ENCODE measurements around the gene PEMT.

The PEMT gene

DNA sequence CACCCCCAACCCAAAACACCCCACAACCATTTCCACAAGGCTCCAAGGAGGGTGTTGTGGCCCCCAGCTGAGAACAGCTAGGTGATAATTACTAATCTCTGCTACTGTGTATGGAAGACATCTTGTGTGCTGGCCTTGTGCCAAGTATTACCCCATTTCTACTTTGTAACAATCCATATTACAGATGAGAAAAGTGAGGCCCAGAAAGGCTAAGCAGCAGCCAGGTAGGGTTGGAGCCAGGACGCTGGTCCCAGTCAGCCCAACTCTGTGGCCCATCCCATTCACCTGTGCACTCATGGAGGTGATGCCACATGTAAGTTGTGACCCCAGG lies 12.4 kb upstream of the PEMT start:
- DNase-seq, result no peak

DNA sequence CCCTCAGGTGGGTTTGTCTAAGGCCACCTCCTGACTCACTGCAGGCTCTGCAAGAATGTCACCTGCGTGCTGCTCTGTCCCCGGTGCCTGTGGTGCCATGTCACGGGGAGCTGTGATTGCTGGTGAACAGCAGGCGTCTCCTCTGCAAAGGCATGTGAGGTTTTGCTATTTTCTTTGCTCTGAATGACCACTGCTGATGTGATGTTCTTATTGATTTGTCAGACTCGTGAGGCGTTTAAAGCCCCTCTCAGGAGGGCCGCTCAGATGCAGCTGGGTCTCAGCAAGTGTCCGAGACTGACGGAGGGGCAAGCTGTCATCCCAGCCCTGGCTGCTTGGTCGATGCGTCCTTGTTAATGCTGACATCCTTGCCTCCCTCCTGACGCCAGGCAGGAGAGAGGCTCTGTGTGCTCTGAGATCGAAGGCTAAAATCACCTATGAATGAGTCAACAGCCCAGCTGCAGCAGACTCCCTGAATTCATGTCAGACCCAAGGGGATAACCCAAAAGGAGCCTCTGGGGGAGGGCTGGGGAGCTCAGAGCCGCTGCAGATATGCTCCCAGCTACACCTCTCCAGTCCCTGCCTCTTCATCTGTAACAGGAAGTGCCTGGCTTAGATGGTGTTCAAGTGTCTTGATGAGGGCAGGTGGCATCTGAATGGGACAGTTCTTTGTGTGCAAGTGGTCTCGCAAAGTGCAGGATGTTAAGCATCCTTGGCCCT lies 11.8 kb upstream of the PEMT start:
- DNase-seq, result no peak

DNA sequence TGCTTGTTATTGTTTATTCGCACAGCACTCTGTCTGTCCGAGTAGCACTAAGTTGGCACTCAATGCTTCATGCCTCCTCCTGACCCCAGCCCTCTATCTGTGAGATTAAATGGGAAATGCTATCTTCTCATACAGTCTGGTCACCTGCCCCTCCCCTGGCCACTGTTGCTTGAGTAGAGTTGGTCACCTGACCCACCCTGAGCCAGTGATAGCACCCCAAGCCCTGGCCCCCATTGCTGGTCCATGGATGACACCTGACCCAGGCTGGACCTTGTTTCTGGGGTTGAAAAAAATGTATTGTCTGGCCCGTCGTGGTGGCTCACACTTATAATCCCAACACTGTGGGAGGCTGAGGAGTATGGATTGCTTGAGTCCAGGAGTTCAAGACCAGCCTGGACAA lies 8.5 kb upstream of the PEMT start:
- no peak for DNase-seq

DNA sequence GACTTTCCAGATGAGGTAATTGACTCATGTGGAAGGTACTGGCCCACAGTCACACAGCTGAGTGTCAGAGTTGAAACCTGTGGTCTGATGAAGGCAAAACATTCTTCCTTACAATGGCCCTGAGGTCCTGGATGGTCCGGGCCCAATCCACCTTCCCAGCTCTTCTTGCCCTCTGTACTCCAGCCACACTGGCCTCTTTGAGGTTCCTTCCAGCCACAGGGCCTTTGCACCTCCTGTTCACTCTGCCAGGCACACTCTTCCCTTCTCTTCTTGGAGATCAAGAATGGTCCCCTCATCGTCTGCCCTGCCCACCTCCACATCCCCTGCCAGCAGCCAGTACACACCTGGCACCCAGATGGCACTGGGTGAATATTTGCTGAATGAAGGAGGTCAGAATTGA lies 6.5 kb upstream of the PEMT start:
- DNase-seq, result no peak

DNA sequence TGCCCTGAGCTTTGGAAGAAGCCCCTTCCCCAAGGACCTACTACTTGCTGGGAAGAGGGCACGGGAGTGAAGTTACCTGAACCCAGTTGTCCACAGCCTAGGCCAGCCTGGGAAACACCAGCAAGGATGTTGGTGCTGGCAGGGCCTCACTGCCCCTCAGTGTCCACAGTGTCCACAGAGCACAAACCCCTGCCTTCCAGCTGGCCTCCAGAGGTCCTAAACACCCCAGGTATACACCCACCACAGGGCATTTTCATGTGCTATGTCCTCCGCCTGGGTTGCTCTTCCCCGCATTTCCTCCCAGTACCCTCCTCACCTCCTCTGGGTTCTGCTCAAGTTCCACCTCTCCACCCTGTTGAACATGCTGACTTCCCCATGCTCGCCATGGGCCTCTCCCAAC lies 4.2 kb upstream of the PEMT start:
- no peak for DNase-seq

DNA sequence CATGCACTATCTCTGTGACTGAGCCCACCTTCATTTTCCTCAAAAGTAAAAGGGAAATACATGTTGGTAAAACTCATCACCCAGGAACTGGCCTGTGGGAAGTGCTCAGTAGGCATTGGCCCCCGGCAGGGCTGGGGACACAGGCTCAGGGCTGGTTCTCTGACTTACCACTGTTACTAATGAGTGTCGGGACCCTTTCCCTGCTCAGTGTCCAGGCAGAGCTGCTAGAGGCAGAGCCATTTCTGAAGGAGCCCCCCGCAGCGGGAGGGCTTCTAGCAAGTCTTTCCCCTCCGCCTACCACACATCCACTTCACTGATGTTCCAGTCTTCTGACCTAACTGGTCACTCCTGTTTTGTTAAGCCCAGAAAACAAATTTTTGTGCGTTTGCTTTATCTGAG lies 1.7 kb upstream of the PEMT start:
- no peak for DNase-seq

DNA sequence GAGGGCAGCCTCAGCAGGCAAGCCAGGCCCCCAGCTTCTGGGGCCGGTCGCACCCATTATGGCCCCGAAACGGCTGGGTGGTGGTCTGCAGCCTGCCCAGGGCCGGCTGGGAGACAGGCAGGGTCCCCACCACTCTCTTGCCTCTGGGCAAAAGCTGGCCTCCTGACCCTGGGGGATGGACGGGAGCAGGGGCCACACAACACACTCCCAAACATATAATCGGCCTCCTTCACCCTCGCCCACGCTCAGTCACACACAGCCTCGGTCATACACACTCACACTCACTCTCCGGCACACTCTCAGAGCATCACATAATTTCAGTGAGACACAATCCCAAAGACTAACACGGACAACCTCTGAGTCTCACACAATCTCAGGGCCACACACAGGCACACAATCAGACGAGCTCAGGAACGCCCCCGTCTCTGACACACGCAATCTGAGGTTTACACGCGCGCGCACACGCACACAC lies 589 bp downstream of the PEMT start:
- DNase-seq, result no peak

DNA sequence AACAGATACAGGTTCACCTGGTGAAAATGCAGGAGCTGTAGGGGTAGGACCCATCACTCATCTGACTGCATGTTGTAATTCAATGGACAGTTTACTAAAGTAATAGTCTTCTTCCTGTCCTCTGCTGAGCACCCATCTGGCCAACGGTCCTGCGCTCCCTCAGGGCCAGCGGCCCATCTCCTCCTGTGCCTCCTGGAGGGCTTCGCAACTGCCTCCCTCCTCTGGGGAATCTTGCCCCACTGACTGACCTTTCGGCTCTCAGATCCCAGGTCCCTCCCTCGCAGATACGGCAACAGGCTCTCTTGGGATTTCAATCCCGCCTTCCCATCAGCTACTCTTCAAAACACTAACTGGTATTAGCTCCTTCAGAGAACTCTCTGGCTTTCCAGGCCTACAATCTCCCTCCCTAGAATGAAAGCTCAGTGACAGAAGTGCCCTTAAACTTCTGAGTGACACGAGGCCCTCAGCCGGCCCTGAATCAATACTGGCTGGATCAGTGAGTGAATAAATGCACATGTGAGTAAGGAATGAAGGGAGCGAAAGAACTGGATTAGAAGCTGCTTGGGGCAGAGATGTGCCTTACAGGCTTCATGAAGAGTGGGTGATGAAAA lies 1.3 kb downstream of the PEMT start:
- no peak for DNase-seq

DNA sequence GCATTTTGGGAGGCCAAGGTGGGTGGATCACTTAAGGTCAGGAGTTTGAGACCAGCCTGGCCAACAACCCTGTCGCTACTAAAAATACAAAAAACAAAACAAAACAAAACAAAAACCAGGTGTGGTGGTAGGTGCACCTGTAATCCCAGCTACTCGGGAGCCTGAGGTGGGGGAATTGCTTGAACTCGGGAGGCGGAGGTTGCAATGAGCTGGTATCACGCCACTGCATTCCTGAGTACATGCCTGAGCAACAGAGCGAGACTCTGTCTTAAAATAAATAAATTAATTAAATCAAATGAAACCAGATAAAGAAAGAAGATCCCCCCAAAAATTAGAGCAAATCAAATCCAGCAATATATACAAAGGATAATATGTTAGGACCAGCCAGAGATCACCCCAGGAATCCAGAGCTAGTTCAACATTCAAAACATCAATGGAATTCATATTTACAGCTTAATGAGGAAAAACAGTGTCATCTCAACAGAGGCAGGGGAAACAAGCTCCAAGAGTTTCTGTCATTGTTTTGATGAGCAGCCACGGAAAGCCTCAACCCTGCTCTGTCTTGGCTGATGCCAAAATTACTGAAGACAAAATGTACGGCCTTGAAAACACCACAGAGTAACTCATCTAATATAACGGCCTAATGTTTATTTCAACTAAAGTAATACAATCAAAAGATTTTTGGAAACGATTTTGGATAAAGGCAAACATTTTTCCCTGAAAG lies 3.7 kb downstream of the PEMT start:
- no peak for DNase-seq

DNA sequence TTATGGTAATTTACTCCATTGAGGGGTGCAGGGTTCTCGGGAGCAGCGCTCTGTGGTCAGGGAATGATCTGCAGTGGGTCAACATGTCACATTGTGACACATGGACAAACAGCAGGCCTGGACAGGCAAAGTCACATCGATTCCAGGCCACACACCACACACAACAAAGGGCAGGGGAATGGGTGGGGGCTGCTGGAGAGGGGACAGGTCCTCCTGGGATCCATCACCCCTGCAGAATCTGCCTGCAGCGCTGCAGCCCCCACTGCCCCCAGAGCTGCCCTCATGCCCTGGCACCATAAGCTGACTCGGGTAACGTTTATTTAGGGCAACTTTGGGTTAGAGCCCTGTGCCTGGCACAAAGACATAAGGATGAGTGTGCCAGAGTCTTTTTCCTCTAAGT lies 9.1 kb downstream of the PEMT start:
- no peak for DNase-seq

DNA sequence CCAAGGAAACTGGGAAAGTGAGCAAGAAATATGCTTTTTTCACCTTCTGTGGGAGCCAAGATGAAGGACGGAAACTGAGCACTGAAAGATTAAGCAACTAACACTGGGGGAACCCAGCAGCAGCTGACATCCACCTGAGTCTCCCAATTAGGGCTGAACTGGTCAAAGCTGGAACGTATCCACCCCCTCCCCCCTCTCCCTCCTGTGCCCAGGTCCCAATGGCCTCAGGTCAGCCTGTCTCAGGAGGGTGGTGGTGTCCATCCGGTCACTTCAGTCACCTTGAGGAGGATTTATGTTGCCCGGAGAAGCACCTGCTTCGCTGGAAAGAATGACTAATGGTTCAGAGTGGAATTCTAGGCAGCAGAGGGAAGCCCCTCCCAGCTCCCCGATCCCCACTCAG lies 10.0 kb downstream of the PEMT start:
- no peak for DNase-seq

DNA sequence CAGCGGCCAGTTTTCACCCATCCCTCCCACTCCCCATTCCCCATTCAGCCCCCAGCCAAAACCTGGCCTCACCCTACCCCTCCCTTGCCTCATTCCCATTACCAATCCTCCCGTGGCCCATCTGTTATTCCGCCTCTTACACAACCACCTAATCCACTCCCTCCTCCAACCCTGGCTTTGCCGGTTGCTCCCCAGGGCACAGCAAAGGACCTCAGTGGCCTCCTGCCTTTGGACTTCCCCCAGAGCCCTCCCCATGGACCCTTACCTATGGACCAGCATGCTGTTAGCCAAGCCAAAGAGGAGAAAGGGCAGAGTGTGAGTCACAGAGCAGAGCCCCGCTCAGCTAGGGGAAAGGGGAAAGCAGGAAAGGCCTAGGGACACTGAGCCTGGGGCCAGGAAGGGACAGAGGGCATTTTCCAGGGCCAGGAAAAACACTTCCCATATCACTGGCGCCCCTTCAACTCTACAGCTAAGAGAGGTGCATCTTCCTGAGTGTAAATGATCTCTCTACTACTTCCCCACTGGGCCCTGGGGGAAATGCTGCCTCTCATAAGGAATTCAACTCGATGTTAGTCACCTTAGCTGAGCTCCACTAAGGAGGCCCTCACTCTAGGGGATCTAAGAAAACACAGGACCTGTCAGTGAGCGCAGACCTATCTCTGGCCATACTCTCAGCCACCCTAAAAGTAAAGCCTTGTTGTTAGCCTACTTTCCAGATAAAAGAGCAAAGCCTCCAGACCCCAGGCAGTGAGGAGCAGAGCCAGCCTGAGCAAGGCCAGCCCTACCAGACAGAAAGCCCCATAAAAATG lies 10.6 kb downstream of the PEMT start:
- DNase-seq, result no peak

DNA sequence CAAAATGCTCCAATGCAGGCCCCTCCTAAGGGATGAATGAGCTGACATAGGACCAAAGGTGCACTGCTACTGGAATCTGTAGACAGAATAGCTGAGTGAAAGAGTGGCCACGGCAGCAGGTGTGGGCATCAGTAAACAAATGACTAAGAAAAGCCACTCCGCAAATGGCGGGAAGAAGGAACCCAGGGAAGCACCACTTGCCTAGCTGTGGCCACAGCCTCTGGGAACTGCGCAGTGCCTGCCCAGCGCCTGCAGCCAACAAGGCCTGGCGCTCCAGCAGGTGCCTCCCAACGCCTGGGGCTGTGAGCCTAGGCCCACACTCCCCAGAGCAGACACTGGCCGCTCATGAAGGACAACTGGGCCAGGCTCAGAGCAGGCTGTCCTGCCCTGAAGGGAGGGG lies 11.8 kb downstream of the PEMT start:
- no peak for DNase-seq

DNA sequence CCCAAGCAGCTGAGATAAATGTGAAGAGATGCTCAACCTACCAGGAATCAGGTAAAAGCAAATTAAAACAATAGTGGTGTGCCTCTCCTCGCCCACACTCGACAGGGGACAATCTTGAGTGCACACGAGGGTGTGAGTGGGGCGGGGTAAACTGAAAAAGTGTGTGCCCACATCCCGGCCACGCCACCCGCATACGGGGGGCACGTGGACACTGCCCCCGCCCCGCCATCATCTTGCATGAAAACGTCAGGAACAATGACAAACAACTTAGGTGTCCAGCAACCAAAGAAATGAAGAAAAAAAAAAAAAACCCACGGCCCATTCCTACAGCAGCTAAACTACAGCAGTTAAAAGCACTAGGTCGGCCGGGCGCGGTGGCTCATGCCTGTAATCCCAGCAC lies 14.1 kb downstream of the PEMT start:
- DNase-seq, result no peak

DNA sequence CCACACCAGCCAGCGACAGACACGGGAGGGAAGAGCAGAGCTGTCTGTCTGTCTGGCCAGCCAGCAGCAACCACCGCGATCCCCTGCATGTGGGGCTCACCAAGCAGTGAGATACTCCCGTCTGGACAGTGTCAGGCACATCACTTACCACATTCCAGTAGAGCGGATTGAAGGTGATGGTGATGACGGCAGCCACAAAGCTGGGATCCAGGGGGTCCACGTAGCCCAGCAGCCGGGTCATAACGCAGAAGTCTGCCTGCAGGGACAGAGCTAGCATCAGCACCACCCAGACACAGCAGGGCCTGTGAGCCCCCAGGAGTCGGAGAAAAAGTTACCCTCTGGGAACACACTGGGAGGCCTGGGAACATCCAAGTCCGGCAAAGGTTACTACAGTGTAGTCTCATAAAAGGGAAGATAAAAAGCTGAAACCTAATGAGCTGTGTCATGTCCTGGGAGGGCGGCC lies 14.7 kb downstream of the PEMT start:
- DNase-seq, result no peak

DNA sequence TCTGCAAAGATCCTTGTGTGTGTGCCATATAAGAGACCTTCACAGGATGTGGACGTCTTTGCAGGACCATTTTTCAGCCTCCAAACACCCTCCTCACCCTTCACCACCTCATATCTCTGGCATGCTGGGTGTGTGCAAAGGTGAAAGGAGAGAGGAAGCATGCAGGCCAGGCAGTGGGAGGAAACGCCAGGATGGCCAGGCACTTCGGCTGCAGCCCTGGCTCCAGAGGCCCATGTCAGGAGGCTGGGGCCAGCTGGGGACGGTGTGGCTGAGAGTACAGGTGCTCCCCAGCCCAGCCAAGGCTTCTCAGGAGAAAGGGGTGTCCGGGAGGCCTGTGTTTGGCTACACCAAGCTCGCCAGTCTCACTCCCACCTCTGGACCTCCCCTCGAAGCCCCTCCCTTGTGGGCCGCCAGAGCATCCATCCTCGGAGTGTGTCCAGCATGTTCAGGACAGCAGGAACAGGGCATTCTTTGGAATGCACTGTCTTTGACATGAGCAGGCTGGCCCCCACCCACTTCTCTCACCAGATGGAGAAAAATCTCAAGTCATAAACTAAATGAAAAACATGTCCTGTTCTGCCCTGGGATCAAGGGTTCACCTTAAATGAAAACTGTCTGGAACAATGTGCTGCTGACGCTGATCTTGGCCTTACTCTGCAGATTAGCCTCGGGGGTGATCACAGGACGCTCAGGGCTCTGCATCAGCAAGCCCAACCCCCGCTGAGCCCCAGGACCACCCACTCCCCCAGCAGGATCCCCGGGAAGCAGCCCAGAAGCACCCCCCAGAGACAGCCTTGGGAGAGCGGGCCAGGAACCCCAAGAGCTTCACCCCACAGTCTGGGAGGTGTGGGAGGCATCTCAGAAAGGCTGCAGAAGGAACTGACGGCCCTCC lies 15.9 kb downstream of the PEMT start:
- DNase-seq, result no peak

DNA sequence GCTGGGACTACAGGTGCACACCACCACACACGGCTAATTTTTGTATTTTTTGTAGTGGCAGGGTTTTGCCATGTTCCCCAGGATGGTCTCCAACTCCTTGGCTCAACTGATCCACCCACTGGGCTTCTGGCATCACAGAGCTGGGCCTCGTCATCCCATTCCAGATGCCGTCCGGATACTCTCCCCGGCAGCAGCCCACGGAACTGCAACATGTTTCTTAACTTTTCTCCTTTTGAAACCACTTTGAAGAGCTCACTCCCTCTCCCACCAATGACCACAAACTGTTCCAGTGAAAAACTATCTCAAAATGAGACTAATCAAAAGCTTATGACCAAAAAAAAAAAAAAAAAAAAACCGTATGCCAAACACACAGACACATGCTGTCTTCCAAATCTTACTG lies 17.6 kb downstream of the PEMT start:
- DNase-seq, result no peak

DNA sequence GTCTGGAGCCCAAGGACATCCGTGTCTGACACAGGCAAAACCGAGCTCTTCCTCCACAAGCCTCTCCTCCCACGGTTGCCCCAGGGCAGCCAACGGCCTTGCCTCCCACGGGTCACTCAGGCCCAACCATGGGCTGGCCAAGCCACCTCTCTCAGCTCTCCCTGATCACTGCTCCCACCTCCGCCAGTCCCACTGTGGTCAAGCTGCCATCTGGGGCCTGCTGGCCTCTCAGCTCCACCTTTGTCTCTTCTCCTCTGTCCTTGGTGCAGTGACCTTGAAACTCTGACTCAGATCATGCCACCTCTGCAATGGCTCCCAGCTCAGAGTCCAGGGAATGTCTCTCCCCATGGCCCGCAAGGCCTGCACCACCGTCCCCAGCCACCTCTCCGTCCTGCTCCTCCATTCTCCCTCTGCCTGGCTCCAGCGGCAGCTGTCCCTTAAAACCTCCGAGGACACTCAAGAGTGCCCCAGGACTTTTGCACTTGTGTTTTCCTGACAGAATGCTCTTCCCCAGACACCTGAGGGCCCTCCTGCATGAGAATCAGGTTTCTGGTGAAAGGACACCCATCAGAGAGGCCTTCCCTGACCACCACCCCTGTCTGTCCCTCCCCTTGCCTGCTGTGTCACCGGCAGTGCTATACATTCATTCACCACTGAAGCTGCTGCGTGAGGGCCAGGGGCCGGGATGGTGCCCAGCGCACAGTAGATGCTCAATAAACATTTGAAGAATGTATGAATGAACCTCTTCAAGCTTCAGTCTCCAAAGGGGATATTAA lies 19.3 kb downstream of the PEMT start:
- no peak for DNase-seq

DNA sequence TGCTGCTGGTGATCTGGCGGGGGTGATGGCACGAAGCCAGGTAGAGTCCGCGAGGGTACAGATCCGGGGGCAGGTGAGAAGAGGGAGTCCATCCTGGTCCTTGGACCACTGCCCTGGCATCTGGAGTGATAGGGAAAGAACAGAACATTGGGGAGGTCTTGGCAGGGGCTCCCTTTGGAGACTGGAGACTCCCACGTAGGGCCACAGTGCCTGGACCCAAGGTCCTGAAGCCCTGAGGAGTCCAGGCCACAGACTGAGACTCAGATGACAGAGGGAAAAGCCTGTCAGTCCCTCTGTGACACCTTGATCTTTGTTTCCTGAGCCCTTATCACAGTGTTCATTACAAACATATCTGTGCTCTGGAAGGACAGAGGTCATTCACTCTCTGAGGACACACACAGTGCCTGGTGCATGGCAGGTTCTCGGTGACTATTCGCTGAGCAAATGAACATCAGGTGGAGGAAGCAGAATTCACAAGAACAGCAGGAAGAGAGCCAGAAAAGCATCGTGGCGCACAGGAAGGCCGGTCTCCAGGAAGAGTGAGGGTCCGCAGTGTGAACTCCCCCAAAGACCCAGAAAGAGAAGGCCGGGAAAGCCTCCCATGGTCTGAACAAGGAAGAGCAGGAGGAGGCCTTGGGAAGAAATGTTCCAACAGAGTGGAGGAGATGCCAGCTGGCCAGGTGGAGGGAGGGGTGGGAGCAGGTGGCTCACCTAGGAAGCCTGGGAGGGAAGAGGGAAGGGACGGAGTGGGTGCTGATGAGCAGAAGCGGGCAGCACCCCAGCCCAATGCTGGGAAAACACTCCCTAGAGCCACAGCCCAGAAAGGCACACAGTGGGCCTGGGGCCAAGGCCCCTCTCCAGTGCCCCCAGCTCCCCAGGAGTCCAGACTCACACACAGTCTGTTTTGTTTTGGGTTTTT lies 20.5 kb downstream of the PEMT start:
- no peak for DNase-seq

DNA sequence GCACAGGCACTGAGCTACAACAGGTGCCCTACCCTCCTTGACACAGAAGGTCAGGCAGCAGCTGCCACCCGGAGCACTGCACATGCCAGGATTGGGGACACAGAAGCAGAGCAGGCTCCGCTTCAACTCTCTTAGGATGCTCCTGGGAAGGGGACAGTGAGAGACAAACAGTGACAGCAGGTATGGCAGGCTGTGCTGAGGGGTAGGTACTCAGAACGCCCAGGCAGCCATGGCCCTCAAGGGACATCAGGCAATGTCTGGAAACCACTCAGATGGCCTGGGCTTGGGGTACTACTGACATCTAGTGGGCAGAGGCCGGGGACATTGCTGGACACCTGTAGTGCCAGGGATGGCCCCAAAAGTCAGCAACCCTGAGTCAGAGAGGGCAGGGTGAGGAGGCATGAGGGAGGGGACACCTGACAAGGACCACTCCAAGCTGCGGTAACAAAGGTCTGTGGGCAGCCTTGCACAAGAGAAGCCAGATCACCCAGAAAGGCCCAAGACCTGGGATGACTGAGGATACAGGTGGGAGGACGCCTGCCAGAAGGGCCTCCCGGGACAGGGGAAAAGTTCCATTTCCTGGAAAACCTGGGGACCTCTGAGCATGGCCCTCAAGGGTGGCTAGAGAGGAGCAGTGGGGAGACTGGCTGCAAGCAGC lies 21.2 kb downstream of the PEMT start:
- DNase-seq, result peak in 2 of 3 donors; percentile 9 to 35
